ENCODE data around the gene SYNE1.

The SYNE1 gene

DNA sequence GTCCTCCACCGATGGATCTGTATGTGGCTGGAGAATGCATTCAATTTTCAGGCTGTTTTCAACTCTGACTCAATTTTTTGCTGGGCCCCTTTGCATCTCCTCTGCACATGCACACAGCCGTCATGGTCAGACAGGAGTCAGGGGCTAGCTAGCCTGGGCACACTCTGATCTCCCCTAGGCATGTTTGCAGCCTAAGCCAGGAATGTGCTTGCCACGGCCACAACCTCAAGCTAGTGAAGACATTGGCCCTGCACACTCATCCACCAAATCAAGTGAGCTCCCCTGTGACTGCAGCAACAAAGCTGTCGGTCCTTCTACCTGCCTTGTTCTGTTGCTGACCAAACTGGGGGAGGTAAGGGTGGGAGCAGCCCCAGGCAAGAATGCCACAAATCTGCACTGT lies 529.2 kb downstream of the SYNE1 start:
- Histone ChIP-seq H3K4me3 (ENCODE audit: low read length) (no peak overlapping the region), H3K36me3 (ENCODE audit: control insufficient read depth, insufficient read depth, low read length) (no peaks in the 10 kb centered on the region), H3K4me1 (ENCODE audit: control insufficient read depth, insufficient read depth, low read length) (no peaks in the 10 kb centered on the region), H3K27ac (ENCODE audit: low read depth, low read length) (no peak overlapping the region), H3K27me3 (ENCODE audit: control insufficient read depth, insufficient read depth, low read length) (no peaks in the 10 kb centered on the region), H3K9ac (ENCODE audit: low read length) (no peak overlapping the region)

DNA sequence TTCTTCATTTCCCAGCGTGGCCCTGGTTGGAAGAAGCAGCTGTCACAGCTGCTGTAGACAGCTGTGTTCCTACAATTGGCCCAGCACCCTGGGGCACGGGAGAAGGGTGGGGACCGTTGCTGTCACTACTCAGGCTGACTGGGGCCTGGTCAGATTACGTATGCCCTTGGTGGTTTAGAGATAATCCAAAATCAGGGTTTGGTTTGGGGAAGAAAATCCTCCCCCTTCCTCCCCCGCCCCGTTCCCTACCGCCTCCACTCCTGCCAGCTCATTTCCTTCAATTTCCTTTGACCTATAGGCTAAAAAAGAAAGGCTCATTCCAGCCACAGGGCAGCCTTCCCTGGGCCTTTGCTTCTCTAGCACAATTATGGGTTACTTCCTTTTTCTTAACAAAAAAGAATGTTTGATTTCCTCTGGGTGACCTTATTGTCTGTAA lies 537.0 kb downstream of the SYNE1 start:
- no peak overlapping the region for H3K9ac ChIP-seq (ENCODE audit: low read length)
- H3K27ac ChIP-seq (ENCODE audit: low read depth, low read length), result no peak overlapping the region

DNA sequence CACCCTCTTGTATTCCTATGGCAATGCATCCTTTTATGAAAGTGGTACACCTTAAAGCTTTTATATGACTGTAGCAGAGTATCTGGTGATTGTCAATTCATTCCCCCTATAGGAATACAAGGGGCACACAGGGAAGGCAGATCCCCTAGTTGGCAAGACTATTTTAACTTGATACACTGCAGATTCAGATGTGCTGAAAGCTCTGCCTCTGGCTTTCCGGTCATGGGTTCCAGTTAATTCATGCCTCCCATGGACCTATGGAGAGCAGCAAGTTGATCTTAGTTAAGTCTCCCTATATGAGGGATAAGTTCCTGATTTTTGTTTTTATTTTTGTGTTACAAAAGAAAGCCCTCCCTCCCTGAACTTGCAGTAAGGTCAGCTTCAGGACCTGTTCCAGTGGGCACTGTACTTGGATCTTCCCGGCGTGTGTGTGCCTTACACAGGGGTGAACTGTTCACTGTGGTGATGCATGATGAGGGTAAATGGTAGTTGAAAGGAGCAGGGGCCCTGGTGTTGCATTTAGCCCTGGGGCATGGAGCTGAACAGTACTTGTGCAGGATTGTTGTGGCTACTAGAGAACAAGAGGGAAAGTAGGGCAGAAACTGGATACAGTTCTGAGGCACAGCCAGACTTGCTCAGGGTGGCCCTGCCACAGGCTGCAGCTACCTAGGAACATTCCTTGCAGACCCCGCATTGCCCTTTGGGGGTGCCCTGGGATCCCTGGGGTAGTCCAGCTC lies 537.5 kb downstream of the SYNE1 start:
- Histone ChIP-seq H3K4me3 (ENCODE audit: low read length) (no peak overlapping the region), H3K36me3 (ENCODE audit: control insufficient read depth, insufficient read depth, low read length) (no peaks in the 10 kb centered on the region), H3K4me1 (ENCODE audit: control insufficient read depth, insufficient read depth, low read length) (no peaks in the 10 kb centered on the region), H3K9ac (ENCODE audit: low read length) (no peak overlapping the region), H3K27ac (ENCODE audit: low read depth, low read length) (no peak overlapping the region), H3K27me3 (ENCODE audit: control insufficient read depth, insufficient read depth, low read length) (no peaks in the 10 kb centered on the region)

More for the DNA sequence above, 537.0 kb downstream of the SYNE1 start:
- H3K4me1 ChIP-seq (ENCODE audit: control insufficient read depth, insufficient read depth, low read length), result no peaks in the 10 kb centered on the region
- H3K4me3 ChIP-seq (ENCODE audit: low read length), result no peak overlapping the region
- H3K27me3 ChIP-seq (ENCODE audit: control insufficient read depth, insufficient read depth, low read length), result no peaks in the 10 kb centered on the region
- no peaks in the 10 kb centered on the region for H3K36me3 ChIP-seq (ENCODE audit: control insufficient read depth, insufficient read depth, low read length)

DNA sequence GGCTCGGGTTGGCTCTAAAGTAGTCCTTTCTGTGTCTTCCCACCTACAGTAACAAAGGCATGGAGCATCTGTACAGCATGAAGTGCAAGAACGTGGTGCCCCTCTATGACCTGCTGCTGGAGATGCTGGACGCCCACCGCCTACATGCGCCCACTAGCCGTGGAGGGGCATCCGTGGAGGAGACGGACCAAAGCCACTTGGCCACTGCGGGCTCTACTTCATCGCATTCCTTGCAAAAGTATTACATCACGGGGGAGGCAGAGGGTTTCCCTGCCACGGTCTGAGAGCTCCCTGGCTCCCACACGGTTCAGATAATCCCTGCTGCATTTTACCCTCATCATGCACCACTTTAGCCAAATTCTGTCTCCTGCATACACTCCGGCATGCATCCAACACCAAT lies 538.5 kb downstream of the SYNE1 start:
- no peak overlapping the region for H3K9ac ChIP-seq (ENCODE audit: low read length)
- no peaks in the 10 kb centered on the region for H3K4me1 ChIP-seq (ENCODE audit: control insufficient read depth, insufficient read depth, low read length)
- no peaks in the 10 kb centered on the region for H3K27me3 ChIP-seq (ENCODE audit: control insufficient read depth, insufficient read depth, low read length)
- no peaks in the 10 kb centered on the region for H3K36me3 ChIP-seq (ENCODE audit: control insufficient read depth, insufficient read depth, low read length)
- H3K27ac ChIP-seq (ENCODE audit: low read depth, low read length), result no peak overlapping the region
- no peak overlapping the region for H3K4me3 ChIP-seq (ENCODE audit: low read length)

DNA sequence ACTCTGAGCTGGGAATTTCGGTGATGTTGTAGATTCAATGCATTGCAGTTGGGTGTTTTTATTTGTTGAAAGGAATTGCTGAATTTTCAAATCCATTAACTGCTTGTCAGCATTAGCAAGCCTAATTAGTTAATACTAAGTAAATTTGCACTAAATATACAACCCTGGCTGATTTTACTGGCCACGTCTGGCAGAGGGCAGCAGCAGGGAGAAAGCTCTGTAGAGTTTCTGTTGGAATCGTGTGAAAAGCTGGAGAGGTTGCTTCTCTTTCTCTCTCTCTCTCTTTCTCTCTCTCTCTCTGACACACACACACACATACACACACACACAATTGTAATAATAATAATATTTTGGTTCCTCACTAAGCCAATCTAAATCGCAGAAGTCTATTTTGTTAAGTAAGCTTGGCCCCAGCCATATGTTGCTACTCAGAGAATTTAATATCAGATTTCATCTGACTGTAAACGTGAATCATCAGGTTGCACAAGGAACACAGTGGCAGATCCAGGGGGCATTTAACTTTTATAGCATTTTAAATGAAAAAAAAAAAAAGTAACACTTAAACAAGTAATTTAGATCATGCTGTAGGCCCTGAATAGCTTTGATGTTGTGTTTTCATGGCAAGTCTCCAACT lies 540.2 kb downstream of the SYNE1 start:
- no peak overlapping the region for H3K4me3 ChIP-seq (ENCODE audit: low read length)
- no peaks in the 10 kb centered on the region for H3K4me1 ChIP-seq (ENCODE audit: control insufficient read depth, insufficient read depth, low read length)
- H3K9ac ChIP-seq (ENCODE audit: low read length), result no peak overlapping the region
- H3K27ac ChIP-seq (ENCODE audit: low read depth, low read length), result no peak overlapping the region
- no peaks in the 10 kb centered on the region for H3K36me3 ChIP-seq (ENCODE audit: control insufficient read depth, insufficient read depth, low read length)
- no peaks in the 10 kb centered on the region for H3K27me3 ChIP-seq (ENCODE audit: control insufficient read depth, insufficient read depth, low read length)

DNA sequence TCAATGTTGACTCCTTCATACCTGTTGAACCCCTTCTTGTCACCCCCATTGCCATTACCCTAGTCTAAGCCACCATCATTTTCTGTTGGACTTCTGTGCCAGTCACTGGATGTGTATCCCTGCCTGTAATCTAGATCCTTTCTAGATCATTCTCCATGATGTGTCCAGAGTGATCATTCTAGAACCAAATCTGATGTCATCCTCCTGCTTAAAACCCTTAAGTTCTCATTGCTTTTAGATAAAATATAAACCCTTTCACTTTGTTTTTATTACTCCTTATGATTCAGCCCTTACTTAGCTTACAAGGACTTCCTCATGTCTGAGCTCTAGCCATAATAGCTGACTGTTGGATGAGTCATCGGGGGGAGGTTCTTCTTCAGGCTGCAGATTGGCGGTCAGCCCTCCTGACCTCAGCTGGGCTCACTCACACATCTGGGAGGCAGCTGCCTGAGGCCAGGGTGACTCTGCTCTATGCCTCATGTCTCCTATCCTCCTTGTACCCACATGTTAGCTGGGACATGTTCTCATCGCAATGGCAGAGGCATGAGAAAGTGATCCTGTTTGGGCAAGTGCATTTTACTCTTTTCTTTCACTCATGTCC lies 542.1 kb downstream of the SYNE1 start:
- Histone ChIP-seq H3K9ac (ENCODE audit: low read length) (no peak overlapping the region), H3K4me1 (ENCODE audit: control insufficient read depth, insufficient read depth, low read length) (no peaks in the 10 kb centered on the region), H3K27ac (ENCODE audit: low read depth, low read length) (peak overlapping the region; percentile 44), H3K36me3 (ENCODE audit: control insufficient read depth, insufficient read depth, low read length) (no peaks in the 10 kb centered on the region), H3K27me3 (ENCODE audit: control insufficient read depth, insufficient read depth, low read length) (no peaks in the 10 kb centered on the region), H3K4me3 (ENCODE audit: low read length) (no peak overlapping the region)

DNA sequence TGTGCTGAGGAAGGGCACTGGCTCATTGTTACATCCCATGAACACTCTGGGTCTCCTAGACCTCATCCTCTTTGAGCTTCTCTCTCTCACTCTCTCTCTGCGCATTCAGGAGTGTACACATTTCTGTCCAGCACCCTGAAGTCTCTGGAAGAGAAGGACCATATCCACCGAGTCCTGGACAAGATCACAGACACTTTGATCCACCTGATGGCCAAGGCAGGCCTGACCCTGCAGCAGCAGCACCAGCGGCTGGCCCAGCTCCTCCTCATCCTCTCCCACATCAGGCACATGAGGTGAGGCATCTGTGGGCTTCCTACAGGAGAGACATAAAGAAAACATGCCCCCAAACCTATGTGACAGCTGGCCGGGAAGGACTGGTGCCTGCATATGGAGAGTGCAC lies 542.9 kb downstream of the SYNE1 start:
- Histone ChIP-seq H3K4me1 (ENCODE audit: control insufficient read depth, insufficient read depth, low read length) (no peaks in the 10 kb centered on the region), H3K4me3 (ENCODE audit: low read length) (no peak overlapping the region), H3K27me3 (ENCODE audit: control insufficient read depth, insufficient read depth, low read length) (no peaks in the 10 kb centered on the region), H3K27ac (ENCODE audit: low read depth, low read length) (no peak overlapping the region), H3K36me3 (ENCODE audit: control insufficient read depth, insufficient read depth, low read length) (no peaks in the 10 kb centered on the region), H3K9ac (ENCODE audit: low read length) (no peak overlapping the region)

DNA sequence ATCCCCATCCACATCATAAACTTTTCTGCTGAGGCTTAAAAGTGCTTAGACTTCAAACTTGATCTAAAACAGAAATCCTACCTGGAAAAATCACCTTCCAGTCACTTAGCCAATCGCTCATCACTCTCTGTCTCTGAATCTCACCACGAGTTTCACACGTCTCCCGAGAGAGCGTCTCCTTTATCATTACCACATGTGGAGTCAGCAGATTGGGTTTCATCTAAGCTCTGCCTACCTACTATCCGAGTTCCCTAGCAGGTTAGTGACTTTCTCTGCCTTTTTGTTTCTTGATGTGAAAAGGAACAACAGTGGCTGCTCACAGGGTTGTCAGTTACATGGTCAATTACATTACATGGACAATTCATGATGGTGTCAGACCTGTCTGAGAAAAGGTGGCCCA lies 543.5 kb downstream of the SYNE1 start:
- no peaks in the 10 kb centered on the region for H3K4me1 ChIP-seq (ENCODE audit: control insufficient read depth, insufficient read depth, low read length)

DNA sequence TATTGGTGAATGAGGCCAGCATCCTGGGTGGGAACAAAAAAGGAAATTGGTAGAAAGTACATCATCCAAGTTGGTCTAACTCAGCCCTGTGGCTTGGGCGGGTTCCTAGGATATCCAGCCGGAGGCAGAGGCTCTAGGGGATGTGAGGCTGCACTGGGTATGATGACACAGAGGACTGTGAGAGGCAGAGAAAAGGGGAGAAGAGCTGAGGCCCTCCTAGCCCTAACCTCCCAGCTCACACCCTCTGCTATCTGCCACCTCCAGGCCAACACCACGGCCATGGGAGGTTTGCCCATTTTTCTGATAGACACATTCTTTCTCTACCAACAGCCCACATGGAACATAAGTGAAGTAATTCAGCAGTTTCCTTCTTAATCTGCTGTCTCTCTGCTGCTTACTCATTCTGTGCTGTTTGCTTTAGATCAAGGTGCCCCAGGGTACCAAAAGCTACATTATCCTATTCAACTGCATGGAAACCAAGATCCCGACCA lies 545.3 kb downstream of the SYNE1 start:
- Histone ChIP-seq H3K9ac (ENCODE audit: low read length) (no peak overlapping the region), H3K27me3 (ENCODE audit: control insufficient read depth, insufficient read depth, low read length) (no peaks in the 10 kb centered on the region), H3K36me3 (ENCODE audit: control insufficient read depth, insufficient read depth, low read length) (no peaks in the 10 kb centered on the region), H3K27ac (ENCODE audit: low read depth, low read length) (no peak overlapping the region), H3K4me3 (ENCODE audit: low read length) (no peak overlapping the region), H3K4me1 (ENCODE audit: control insufficient read depth, insufficient read depth, low read length) (no peaks in the 10 kb centered on the region)

More for the DNA sequence above, 543.5 kb downstream of the SYNE1 start:
- Histone ChIP-seq H3K27ac (ENCODE audit: low read depth, low read length) (no peak overlapping the region), H3K27me3 (ENCODE audit: control insufficient read depth, insufficient read depth, low read length) (no peaks in the 10 kb centered on the region), H3K9ac (ENCODE audit: low read length) (no peak overlapping the region), H3K4me3 (ENCODE audit: low read length) (no peak overlapping the region), H3K36me3 (ENCODE audit: control insufficient read depth, insufficient read depth, low read length) (no peaks in the 10 kb centered on the region)

DNA sequence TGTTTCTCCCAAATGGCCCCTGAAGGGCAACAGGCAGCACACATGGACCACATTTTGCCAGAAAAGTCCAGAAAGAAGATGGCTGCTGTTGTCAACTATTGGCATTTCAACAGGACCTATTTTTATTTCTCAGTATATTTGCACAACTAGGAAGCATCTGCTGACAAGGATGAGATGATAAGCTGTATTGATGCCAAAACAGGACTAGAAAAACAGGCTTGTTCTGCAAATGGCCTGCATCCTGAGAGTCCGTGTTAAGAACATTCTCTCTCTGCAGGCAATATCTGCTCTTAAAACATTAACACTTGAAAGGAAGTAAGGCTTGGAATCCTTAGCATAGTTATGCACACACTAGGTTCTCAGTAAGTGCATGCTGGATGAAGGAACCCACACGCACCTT lies 546.0 kb downstream of the SYNE1 start:
- H3K27me3 ChIP-seq (ENCODE audit: control insufficient read depth, insufficient read depth, low read length), result no peaks in the 10 kb centered on the region
- no peaks in the 10 kb centered on the region for H3K4me1 ChIP-seq (ENCODE audit: control insufficient read depth, insufficient read depth, low read length)
- no peaks in the 10 kb centered on the region for H3K36me3 ChIP-seq (ENCODE audit: control insufficient read depth, insufficient read depth, low read length)
- H3K27ac ChIP-seq (ENCODE audit: low read depth, low read length), result no peak overlapping the region
- no peak overlapping the region for H3K4me3 ChIP-seq (ENCODE audit: low read length)
- no peak overlapping the region for H3K9ac ChIP-seq (ENCODE audit: low read length)

DNA sequence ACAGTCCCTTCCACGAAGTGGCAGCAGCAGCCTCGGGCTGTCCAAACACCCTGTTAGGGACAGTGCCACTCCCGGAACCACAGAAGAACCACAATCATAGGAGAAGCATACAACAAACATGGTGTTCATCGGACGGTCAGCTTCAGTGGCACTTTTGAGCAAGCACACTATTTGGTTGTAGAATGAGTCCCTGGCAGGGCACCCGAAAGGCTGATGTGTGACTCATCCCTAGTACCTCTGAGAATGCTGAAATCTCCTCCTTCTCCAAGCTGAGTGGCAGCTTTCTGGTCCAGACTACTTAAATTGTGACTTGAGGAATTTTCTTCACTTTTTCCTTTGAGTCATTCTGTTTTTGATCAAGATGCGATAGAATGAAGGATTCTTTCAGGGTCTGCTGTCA lies 547.2 kb downstream of the SYNE1 start:
- Histone ChIP-seq H3K4me3 (ENCODE audit: low read length) (no peak overlapping the region), H3K27me3 (ENCODE audit: control insufficient read depth, insufficient read depth, low read length) (no peaks in the 10 kb centered on the region), H3K4me1 (ENCODE audit: control insufficient read depth, insufficient read depth, low read length) (no peaks in the 10 kb centered on the region), H3K9ac (ENCODE audit: low read length) (no peak overlapping the region), H3K27ac (ENCODE audit: low read depth, low read length) (no peak overlapping the region), H3K36me3 (ENCODE audit: control insufficient read depth, insufficient read depth, low read length) (no peaks in the 10 kb centered on the region)

DNA sequence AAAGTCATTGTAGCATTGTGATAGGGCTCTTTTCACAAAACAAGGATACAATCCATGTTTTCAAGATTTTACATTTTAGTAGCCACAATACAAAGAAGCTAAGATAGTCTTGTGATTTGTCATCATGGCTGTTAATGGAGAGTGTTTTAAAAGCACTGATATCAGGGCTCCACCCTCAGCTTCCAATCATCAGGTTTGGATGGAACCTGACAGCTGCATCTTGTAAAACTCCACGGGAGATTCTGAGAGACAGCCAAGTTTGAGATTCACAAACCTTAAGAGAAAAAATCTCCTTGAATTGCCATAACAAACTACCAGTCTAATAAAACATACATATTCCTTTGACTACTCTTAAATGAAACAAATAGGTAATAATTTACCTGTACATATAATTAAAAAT lies 549.5 kb downstream of the SYNE1 start:
- H3K4me3 ChIP-seq (ENCODE audit: low read length), result no peak overlapping the region
- H3K27ac ChIP-seq (ENCODE audit: low read depth, low read length), result no peak overlapping the region
- H3K27me3 ChIP-seq (ENCODE audit: control insufficient read depth, insufficient read depth, low read length), result no peaks in the 10 kb centered on the region
- H3K4me1 ChIP-seq (ENCODE audit: control insufficient read depth, insufficient read depth, low read length), result no peaks in the 10 kb centered on the region
- no peaks in the 10 kb centered on the region for H3K36me3 ChIP-seq (ENCODE audit: control insufficient read depth, insufficient read depth, low read length)
- H3K9ac ChIP-seq (ENCODE audit: low read length), result no peak overlapping the region
